D721Med (cell line): ENCODE results near the gene CAMK4.
A peak's percentile ranks its signal among the peaks of the same experiment; 100 is the strongest.

Source experiments
- DNase-seq: peaks from one replicate; pipeline ENCODE4 v3.0.0; 2011; ENCODE audit warnings: low spot score; ENCODE audit not compliant: insufficient read length
- FAIRE-seq: peaks from 2 replicates; lab custom pipeline; 2011; peaks lifted over from hg19 to GRCh38; lab: Jason Lieb, UNC
- CTCF ChIP-seq: IDR thresholded peaks from 2 replicates; pipeline ENCODE4 v1.5.1; 2012; ENCODE audit warnings: mild to moderate bottlenecking, control low read depth; ENCODE audit not compliant: insufficient read depth; ENCODE audit errors: missing control alignments

The CAMK4 gene

GRCh38 chr5:111385970-111386831 lies 162.0 kb downstream of the CAMK4 start:
- FAIRE-seq (peak; percentile 56), DNase-seq (peak; percentile 14)
- no peak for TF ChIP-seq CTCF

- DNase-seq, result no peak
- FAIRE-seq, result no peak
- no peak for TF ChIP-seq CTCF
Observed at GRCh38 chr5:111386832-111387162, 162.6 kb downstream of the CAMK4 start.

- DNase-seq, result no peak
- FAIRE-seq, result peak; percentile 35
- TF ChIP-seq CTCF, result no peak
Observed at GRCh38 chr5:111387361-111387760, 163.2 kb downstream of the CAMK4 start.

GRCh38 chr5:111389390-111390082 lies 165.4 kb downstream of the CAMK4 start:
- TF ChIP-seq CTCF, result no peak
- FAIRE-seq (no peak), DNase-seq (no peak)

GRCh38 chr5:111392181-111392580 lies 168.0 kb downstream of the CAMK4 start:
- DNase-seq, result no peak
- no peak for TF ChIP-seq CTCF
- no peak for FAIRE-seq

- FAIRE-seq (no peak), DNase-seq (no peak)
Observed at GRCh38 chr5:111394586-111394985, 170.4 kb downstream of the CAMK4 start.

More at GRCh38 chr5:111394586-111394985, 170.4 kb downstream of the CAMK4 start:
- TF ChIP-seq CTCF, result no peak
